Erythroblast (primary cell): ENCODE measurements around the gene TEAD1.

Source experiments
- GATA1 ChIP-seq: IDR thresholded peaks from 2 replicates; pipeline ENCODE4 v1.6.1; 2011; ENCODE audit warnings: low read depth, mild to moderate bottlenecking, control low read depth, low read length, moderate library complexity
- POLR2A ChIP-seq: IDR thresholded peaks from 2 replicates; pipeline ENCODE4 v1.6.1; 2011; ENCODE audit warnings: mild to moderate bottlenecking, low read length

GRCh38 chr11:12990162-12990480 lies 315.9 kb downstream of the TEAD1 start:
- TF ChIP-seq POLR2A (no peak), GATA1 (no peak)
